HG03039 (cell line): ENCODE results near the gene P3H2.

Experiments used
- ATAC-seq: cut with Tn5 transposase; IDR thresholded peaks from one replicate; pipeline ENCODE4 v1.9.1; 2021; ENCODE audit warnings: mild to moderate bottlenecking, moderate library complexity; ENCODE audit not compliant: unreplicated experiment

Gene P3H2

DNA sequence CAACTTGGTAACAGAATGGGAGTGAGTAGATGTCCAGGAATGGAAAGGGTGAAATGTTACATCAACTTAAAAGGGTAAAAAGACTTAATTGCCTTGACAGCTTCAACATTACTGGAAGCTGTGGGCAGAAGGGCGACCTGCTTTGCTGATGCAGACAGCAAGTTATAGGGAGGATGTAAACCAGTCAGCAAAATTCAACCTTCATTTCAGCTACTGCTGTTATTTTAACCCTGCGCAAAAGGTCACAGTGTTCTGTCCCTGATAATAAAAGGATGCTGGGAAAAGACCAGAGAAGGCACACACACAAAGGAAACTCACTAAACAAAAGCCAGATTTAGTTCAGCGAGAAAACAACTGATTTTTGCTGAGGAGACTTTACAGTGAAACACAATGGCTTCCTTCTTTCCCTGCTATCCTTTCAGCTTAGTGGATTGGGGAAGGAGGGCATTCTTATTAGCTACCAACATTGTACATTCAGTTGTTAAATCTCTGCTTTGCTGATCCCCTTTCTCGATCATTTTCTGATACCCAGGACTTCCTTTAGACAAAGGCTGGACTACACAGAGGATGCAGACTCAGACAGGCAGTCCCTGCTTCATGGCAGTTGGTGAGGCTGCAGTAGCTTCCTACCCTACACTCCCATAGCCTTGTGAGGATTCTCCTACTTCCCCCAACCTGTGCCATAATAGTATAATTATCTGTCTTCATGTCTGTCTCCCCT is 62.0 kb downstream of the P3H2 start:
- no peak for ATAC-seq

DNA sequence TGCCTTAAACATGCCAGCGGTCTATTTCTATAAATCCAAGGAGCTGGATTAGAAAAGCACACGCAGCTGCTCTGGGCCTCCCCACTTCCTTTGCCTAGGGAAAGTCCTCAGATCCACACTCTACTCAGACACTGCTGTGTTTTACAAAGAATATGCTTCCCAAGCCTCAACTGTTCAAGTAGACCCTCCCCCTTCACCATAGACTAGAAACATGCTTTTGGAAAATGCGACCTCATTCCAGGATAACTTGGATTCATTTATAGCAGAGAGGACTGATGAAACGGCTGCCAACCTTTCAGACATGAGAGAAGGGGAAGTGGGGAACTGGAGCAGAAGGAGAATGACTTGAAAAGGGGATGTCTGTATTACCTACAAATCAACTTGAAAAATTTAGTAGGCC is 64.0 kb downstream of the P3H2 start:
- no peak for ATAC-seq

DNA sequence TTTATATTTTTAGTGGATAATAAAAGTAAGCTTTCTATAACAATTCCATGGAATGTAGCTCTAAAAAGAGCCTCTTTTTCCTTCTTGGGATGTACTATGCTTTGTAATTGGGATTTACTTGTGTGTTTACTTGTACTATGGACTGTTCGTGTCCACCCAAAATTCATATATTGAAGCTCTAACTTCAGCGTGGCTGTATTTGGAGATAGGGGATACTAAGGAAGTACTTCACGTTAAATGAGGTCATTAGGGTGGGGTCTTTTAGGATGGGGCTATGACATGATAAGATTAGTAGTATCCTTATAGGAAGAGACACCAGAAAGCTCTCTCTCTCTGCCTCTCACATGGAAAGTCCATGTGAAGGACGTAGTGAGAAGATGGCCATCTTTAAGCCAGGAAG is 64.9 kb downstream of the P3H2 start:
- ATAC-seq, result no peak

DNA sequence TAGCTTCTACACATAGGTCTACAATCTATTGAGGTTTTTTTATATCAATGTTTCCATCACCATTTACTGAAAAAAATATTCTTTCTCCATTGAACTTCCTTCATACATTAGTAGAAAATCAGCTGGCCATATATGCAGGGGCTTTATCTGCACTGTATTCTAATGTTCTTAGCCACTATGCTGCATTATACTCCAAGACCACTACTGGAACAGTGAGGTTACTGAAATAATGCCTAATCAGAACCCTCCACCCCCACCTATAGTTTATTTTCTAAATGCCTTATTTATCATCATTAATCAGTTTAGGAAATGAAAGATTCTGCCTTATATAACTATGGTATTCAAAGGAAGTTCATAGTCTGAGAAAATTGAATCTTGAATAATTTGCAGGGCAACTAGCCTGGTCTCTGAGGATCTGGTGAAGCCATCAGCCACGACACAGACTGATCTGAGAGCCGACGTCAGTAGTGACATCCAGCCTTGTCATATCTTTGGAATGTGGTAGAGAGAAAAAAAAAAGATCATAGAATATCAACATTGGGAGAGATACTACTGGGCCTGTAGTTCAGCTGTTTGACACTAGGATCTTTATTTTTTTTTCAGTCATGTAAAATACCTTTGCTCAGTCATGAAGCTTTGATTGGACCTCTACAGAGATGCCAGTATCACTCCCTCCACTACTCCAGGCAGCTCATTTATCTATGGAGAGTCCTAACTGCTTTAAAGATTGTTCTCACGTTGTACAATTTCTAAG is 66.6 kb downstream of the P3H2 start:
- ATAC-seq, result no peak

DNA sequence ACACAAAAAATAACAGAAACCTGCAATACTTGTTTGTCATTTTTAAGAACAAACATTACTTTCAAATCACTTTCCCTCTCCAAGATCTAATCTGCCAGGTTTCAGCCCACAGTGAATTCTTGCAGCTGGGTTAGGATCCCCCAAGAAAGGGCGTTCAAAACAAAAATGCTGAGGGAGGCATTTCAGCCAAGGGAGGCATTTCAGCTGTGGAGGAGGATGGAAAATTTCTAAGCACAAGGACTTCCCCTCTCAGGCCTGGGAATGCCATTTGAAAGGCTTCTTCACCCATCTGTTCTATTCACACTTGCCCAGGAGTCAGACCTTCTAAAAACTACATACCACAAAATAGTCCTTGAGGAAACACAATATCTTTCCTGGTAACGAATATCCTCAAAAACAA is 69.1 kb downstream of the P3H2 start:
- ATAC-seq, result no peak

DNA sequence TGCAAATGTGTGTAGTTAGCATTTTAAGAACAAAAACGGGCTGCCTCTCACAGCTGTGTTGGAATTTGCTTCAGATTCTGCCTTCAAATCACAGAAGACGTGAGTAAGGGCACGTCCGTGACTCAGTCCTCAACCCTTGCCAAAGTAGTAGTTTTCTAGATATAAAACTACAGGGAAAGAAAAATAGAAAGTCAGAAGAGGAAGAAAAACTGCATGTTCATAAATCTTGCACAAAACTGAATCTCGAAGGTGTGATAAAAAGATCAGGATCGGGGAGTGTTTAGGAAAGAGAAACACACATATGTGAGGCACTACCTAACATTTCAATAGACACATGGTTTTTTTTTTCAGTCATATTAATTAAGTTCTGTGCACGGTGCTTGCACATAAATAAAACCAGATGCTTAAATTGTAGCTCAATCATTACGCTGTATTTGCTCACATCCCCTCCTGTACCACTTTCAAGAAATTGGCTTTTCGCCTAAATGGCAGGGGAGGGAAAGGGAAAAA is 71.7 kb downstream of the P3H2 start:
- ATAC-seq, result no peak

DNA sequence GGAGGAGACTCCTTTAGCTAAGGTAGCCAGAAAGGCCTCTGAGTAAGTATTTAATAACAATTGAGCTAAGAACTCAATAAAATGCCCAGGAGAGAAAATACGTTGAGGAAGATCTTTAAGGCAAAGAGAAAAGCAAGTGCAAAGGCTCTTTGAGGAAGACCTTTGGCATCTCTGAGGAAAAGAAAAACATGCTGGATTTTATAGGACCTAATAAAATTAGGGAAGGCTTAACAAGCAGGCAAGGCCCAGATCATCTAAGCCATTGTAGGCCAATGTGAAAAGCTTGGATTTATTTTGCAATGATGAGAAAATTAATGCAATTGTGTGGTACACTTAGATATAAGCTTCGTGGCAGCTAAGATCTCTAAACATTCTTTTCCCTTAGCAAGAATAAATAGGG is 75.7 kb downstream of the P3H2 start:
- no peak for ATAC-seq

DNA sequence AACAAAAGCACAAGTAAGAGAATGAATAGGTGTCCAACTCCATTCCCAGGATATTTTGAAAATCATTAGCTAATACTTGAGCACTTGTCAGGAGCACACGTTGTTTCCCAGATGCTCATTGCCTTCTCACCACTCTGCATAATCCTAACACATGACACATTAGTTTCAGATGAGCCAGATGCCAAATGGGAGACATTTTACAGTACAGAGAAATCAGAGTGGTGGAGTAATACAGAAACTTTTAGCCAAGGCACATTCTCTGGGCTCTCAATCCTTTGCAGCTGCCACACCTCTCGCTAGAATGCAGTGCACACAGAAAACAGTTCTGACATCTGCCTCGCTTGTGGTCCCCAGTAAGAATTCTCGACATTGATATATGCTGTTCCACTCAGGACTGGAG is 76.6 kb downstream of the P3H2 start:
- ATAC-seq, result no peak

DNA sequence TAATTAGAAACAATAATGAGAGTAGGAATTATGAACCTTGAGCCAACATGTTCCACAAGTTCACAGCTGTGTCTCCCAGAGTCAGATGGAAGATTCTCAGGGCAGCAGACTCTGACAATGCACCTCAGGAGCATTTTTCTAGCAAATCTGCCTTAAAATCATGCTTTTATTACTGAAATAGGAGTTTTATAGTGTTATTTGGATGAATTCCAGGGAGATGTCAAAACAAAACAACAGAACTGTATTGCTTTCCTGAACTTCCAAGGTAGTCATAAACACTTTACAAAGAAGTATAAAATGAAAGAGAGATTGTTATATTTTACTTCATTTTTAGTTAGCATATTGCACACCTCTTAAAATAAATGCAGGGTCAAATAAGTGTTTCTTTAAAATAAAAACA is 77.0 kb downstream of the P3H2 start:
- no peak for ATAC-seq

DNA sequence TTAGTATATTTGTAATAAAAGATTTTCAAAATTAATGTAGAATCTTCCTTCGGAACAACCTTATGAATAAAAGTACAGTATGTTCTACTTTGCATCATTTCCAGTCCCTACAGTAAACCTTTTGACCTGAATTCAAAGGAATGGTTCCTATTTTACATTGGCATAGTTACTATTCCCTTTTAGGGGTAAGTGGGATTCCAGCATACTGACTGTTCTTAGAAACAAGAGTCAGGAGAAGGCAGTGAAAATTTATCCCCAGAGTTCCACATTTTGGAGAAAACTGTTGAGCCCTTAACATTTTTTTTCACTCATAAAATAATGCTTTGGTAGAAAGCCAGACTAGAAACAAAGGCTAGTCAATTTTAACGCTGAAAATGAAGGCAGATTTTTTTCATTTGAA is 78.1 kb downstream of the P3H2 start:
- ATAC-seq, result no peak

DNA sequence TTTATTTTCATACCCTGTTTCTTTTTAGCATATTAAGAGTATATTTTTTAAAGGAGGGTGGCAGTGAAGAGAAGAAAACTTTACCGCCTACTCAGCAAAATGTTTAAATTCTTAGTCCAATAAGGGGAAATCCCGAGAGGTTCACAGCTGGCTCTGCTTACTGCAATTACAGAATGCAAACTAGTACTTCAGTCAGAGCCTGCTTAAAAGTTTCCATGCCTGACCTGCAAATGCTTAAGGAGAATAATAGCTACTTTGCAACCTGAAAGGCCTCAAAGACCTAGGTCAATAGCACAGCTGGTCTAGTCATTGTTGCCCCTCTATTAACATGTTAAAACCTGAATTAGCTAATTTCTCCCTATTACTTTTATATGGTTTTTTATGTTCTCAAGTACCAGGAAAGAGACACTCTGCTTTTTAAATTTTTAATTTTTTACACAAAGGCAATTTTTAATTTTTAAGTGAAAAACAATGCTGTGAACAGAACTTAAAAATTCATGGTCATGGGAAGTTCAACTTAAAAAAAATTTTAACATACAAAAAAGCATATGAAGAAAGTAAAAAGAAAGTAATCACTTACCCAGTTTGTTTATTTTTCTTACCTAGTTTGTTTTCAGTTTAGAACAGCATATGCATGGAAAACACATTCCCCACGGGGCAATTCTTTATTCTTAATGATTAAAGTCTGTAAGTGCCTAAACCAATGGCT is 79.2 kb downstream of the P3H2 start:
- ATAC-seq, result peak; percentile 56

DNA sequence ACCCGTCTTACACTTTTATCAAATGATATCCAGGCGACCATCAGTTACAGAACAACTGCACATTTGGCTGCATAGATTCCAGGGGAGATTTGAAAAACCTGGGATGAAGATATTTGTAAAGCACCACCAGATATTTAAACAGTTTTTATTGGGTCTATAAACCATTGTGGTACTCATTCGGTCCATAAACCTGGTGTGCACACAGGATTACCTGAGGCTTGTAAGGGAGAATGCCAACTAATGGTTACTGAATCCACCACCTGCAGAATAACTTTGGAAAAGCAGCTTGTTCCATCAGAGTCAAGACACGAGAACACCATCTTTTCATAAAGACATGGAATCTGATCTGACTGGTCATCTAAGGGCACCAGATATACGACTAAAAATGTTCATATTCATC is 80.6 kb downstream of the P3H2 start:
- ATAC-seq, result no peak

DNA sequence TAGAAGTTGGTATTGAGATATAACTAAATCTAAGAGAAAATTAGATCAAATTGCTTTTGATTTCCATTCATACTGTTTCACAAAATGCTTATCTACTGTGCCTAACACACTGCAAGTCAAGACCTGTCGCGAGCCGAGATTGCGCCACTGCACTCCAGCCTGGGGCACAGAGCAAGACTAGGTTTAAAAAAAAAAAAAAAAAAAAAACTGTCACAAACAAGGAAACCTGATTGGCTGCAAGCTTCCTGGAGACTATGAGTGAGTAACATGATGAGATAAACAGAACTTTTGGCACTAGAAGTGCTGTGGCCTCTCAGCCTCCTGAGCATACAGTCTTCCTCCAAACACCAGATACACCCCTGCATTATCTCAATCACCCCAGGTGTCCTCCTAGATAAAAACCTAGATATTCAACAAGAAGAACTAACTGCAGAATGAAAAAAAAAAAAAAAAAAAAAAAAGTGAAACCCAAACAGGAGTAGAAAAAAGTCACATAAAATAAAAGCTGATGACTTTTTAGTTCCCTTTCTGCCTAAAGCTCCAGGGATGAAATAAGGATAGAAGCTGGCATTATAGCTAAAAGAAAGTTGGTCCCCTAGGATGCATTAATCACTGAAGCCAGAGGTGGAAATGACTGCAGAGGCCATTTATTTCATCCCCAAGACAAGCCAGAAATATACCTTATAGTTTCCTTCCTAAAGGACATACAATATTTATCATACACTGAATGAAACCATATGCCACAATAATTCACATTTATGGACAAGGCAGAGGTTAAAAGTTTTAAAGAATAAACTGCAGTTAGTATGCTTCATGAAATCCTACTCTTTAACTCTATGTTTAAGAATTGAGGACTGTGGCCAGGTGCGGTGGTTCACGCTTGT is 82.4 kb downstream of the P3H2 start:
- no peak for ATAC-seq

DNA sequence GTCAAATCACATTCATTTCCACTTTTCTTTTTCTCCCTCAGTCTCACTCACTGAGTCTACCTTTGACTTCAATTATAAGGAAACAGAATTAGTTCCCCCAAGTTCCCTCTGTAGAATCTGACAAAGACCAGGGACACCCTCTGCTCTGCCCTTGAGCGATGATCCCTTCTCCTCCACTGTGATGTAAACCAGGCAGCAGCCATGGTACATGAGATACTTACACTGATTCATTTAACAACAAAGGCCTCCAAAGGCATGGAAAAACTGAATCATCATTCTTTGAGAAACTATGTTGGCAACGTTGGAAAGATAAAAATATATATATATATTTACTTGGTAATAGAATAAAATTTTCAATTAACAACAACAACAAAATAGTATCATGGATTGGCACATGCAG is 84.1 kb downstream of the P3H2 start:
- ATAC-seq, result no peak

DNA sequence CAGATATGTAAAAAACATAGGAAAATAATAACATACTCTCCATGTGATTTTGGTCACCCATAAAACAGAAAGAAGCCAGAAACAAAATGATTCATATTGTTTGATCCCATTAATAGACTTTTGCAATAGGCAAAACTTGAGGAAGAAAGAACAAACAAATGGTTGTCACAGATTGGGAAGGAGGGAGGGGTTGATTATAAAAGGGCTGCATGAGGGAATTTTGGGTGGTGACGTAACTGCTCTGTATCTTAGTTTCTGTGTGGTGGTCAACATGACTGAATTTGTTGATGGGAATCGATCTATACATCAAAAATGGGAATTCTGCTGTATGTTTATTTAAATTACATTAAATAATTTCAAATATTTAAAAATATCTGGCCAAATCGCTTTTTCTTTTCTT is 86.3 kb downstream of the P3H2 start:
- ATAC-seq, result no peak

DNA sequence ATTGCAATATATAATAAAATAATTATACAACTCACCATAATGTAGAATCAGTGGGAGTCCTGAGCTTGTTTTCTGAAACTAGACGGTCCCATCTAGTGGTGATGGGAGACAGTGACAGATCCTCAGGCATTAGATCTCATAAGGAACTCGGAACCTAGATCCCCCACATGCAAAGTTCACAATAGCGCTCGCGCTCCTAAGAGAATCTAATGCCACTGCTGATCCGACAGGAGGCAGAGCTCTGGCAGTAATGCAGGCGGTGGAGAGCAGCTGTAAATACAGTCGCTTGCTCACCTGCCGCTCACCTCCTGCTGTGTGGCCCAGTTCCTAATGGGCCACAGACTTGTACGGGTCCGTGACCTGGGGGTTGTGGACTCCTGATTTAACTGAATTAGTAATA is 87.8 kb downstream of the P3H2 start:
- no peak for ATAC-seq

DNA sequence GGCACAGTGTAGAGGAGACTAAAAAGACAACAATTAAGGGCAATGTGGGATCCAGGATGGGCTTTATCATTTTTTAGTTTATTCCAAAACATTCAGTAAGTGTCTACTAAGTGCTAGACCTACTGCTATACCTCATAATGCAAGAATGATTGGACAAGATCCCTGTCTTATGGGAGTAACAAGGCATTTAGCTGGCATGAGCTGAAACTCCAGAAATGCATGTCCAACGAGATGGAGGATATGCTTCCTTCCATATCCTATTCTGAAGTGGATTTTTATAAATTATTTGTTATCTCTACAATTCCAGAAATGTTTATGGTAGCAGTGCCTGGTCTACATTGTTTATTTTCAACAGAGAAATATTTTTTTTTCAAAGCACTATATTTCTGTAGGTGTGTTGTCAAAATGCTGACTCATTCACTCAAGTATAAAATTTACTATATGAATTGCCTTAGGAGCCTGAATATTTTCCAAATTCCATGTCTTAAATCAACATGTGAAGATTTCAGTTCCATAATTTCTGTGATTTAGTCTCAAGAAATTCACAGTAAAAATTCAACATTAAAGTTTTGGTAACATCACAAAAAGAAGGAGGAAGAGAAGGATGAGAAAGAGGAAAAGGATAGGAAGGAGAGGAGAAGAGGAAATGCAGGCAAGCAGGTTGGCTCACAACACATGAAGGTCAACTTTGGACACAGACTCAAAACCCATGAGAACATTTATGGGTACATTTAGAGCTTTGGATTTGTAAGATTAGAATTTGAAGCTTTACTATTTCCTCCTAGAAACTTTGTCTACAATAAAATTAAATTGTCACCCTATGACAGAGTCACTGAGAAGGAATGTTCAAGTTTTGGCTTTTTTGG is 88.6 kb downstream of the P3H2 start:
- ATAC-seq, result no peak

DNA sequence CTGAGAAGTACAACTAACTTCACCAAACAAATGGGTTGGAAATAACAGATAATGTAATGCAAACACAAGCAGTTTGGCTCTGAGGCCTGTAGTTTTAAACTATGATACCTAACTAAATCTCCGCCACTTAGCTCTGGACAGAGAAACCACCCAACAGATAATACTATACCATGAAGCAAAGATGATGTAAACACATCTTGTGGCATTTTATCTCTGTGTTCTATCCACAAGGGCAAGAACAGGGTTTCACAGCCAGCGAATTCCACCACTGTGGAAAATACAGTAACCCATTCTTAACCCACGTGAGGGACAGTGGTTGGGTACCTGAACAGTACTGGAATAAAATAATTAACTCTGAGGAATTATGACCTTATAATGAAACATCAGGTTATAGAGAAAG is 93.6 kb downstream of the P3H2 start:
- ATAC-seq, result no peak

DNA sequence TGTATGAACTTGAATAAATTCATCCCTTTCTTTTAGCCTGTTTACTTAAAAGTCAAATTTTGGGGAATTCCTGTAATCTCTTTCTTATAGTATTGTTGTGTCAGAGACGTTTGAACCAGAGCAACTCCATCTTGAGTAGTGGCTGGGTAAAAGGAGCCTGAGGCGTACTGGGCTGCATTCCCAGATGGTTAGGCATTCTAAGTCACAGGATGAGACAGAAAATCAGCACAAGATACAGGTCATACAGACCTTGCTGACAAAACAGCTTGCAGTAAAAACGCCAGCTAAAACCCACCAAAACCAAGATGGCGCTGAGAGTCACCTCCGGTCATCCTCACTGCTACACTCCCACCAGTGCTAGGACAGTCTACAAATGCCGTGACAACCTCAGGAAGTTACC is 94.5 kb downstream of the P3H2 start:
- no peak for ATAC-seq

DNA sequence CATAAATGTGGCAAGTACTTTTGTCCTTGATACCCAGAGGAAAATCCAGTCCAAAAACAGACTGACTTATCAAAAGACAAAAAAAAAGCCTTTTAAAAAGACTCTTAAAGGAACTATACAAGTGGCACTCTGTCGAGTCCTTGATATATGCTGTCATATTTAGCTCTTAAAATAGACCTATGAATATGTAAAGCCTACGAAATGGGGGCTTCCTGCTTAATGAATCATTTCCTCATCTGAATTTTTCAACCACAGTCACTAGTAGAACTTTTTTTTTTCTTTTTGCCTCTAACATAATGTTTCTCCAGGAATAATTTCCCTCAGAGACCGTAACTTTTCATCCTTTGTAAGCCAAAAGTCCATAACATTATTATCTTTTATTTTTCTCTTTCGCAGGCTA is 95.8 kb downstream of the P3H2 start:
- ATAC-seq, result no peak
